B cell (primary cell): ENCODE data around the gene TMPRSS11A. TPM values are rescaled to one million over a fixed set of nuclear protein-coding genes. Genes with fewer than 3 reads are reported as not detected.

Experiments used
- ATAC-seq: fragments of 200-7000 bp; cut with Tn5 transposase; one replicate; pipeline ENCODE4 v1.10.0; 2021; ENCODE audit warnings: low read depth, mild to moderate bottlenecking, moderate number of reproducible peaks, moderate library complexity
- CTCF ChIA-PET: fragments of 350-600 bp; sonication (Branson Sonifier 250); formaldehyde crosslinking; loops from one replicate; lab custom pipeline; 2021; ENCODE audit warnings: antibody characterized with exemption, inconsistent platforms; lab: Charles Lee
- POLR2A ChIA-PET: fragments of 350-600 bp; sonication (Branson Sonifier 250); formaldehyde crosslinking; loops from one replicate; lab custom pipeline; 2021; ENCODE audit warnings: antibody characterized with exemption; lab: Charles Lee
- DNase-seq: peaks from one replicate; pipeline ENCODE4 v3.0.0; 2013
- H2AFZ ChIP-seq: 2 replicates; pipeline ENCODE4 v1.6.1; 2012; ENCODE audit warnings: mild to moderate bottlenecking, low read depth, low read length; ENCODE audit not compliant: insufficient read depth, poor library complexity, severe bottlenecking
- H3K27ac ChIP-seq, 2 donors: 1 replicate in 1 of 2; 2 replicates in 1 of 2; pipeline ENCODE4 v1.5.1; 2012 to 2013; ENCODE audit warnings: low read length in 2 of 2, mild to moderate bottlenecking in 2 of 2, moderate library complexity in 1 of 2
- H3K27me3 ChIP-seq, 4 experiments: fragments of 200-600 bp in 1 of 4; sonication (generic) in 1 of 4; replicated peaks in 1 of 4; 1 replicate in 2 of 4; 2 replicates in 2 of 4; pipeline versions ENCODE4 v1.6.1 to v1.7.0; 2013 to 2016; ENCODE audit warnings: low read length in 3 of 4, mild to moderate bottlenecking in 2 of 4, mixed read lengths in 1 of 4, moderate library complexity in 1 of 4; ENCODE audit not compliant: insufficient read depth in 4 of 4, control insufficient read depth in 3 of 4; ENCODE audit errors: control extremely low read depth in 1 of 4
- H3K36me3 ChIP-seq, 2 experiments: replicated peaks in 1 of 2; 1 replicate in 1 of 2; 2 replicates in 1 of 2; pipeline versions ENCODE4 v1.6.1 to v1.7.1; 2013; ENCODE audit warnings: low read length in 1 of 2; ENCODE audit not compliant: insufficient read depth in 2 of 2, control insufficient read depth in 1 of 2; ENCODE audit errors: control extremely low read depth in 1 of 2, extremely low read depth in 1 of 2
- H3K4me1 ChIP-seq, 2 donors: fragments of 200-600 bp in 1 of 2; sonication (generic) in 1 of 2; 1 replicate in 1 of 2; 2 replicates in 1 of 2; pipeline versions ENCODE4 v1.5.1 to v1.6.1; 2013 to 2017; ENCODE audit warnings: low read length in 2 of 2; ENCODE audit not compliant: control insufficient read depth in 2 of 2, insufficient read depth in 2 of 2
- H3K4me2 ChIP-seq: replicated peaks from 2 replicates; pipeline ENCODE3; 2012; ENCODE audit warnings: mild to moderate bottlenecking, low read depth, low read length; ENCODE audit not compliant: poor library complexity, severe bottlenecking
- H3K4me3 ChIP-seq, 5 experiments: fragments of 200-600 bp in 1 of 5; sonication (generic) in 1 of 5; 1 replicate in 3 of 5; 2 replicates in 2 of 5; pipeline versions ENCODE4 v1.5.1 to v1.7.0; 2011 to 2016; ENCODE audit warnings: low read length in 4 of 5, mild to moderate bottlenecking in 4 of 5, low read depth in 2 of 5, control low read depth in 1 of 5, moderate library complexity in 1 of 5; ENCODE audit not compliant: insufficient read depth in 1 of 5; ENCODE audit errors: control extremely low read depth in 1 of 5, extremely low read depth in 1 of 5
- H3K79me2 ChIP-seq: fragments of 200-600 bp; sonication (generic); one replicate; pipeline ENCODE4 v1.6.0; 2016; ENCODE audit warnings: low read length; ENCODE audit not compliant: control insufficient read depth, insufficient read depth
- H3K9ac ChIP-seq: fragments of 200-600 bp; sonication (generic); 2 replicates; pipeline ENCODE4 v1.6.1; 2017; ENCODE audit warnings: mild to moderate bottlenecking, low read length, moderate library complexity
- H3K9me3 ChIP-seq, 3 donors: one replicate each; pipeline versions ENCODE4 v1.6.1 to v1.7.1; 2013; ENCODE audit warnings: low read length in 2 of 3; ENCODE audit not compliant: control insufficient read depth in 2 of 3, insufficient read depth in 1 of 3; ENCODE audit errors: control extremely low read depth in 1 of 3
- H4K20me1 ChIP-seq: 2 replicates; pipeline ENCODE4 v1.6.0; 2012; ENCODE audit warnings: mild to moderate bottlenecking, low read length; ENCODE audit not compliant: insufficient read depth, control insufficient read depth, poor library complexity, severe bottlenecking
- H3K27ac Mint-ChIP-seq: one replicate; pipeline ENCODE4 v1.8.0; 2021; ENCODE audit warnings: mixed read lengths
- H3K27me3 Mint-ChIP-seq: one replicate; pipeline ENCODE4 v1.8.0; 2021; ENCODE audit warnings: mixed read lengths
- H3K4me1 Mint-ChIP-seq: one replicate; pipeline ENCODE4 v1.8.0; 2021; ENCODE audit warnings: mixed read lengths
- H3K4me3 Mint-ChIP-seq: one replicate; pipeline ENCODE4 v1.8.0; 2021; ENCODE audit warnings: mixed read lengths
- H3K9me3 Mint-ChIP-seq: one replicate; pipeline ENCODE4 v1.8.0; 2022; ENCODE audit warnings: mixed read lengths; ENCODE audit not compliant: insufficient read depth
- CTCF ChIP-seq: fragments of 200-600 bp; IDR thresholded peaks from one replicate; pipeline ENCODE4 v1.8.0; 2022; ENCODE audit warnings: antibody characterized with exemption, mild to moderate bottlenecking
- EZH2 ChIP-seq: IDR thresholded peaks from 2 replicates; pipeline ENCODE4 v1.6.1; 2012; ENCODE audit warnings: borderline replicate concordance, low read depth, mild to moderate bottlenecking, moderate library complexity, low read length; ENCODE audit not compliant: insufficient read depth, poor library complexity, severe bottlenecking
- WGBS: methylation state at CpG from one replicate; pipeline ENCODE4 v1.1.5; 2013; ENCODE audit warnings: missing lambda C conversion rate; ENCODE audit not compliant: insufficient coverage; 5-methylcytosine and 5-hydroxymethylcytosine counted together
- intact Hi-C: fragments of 100-400 bp; cut with micrococcal nuclease; formaldehyde crosslinking; loops from one replicate; pipeline ENCODE4 v1.10.0; 2022
- polyA plus RNA-seq: library from polyadenylated mRNA; depleted of rRNA; stranded (reverse); fragments of >200 nt; gene quantifications from 2 replicates; pipeline ENCODE4 v1.2.3, GENCODE V29; 2012
- total RNA-seq, 2 donors: library from RNA; stranded (reverse); fragments of 120-200 nt in 1 of 2; gene quantifications; 1 replicate in 1 of 2; 2 replicates in 1 of 2; pipeline versions ENCODE4 v1.2.3 to v1.2.4, GENCODE V29; 2013 to 2022

TMPRSS11A gene
- total and polyA plus RNA-seq, 2 donors (not counting 1 experiment from before 2014, with no cell fraction given) = not detected

- no peak overlapping the region for H2AFZ ChIP-seq
- ChIA-PET CTCF (no interaction called here), POLR2A (no interaction called here)
- peaks cover 3% of the 10 kb centered on the region for H3K9me3 Mint-ChIP-seq
- H3K36me3 ChIP-seq = no peaks in the 10 kb centered on the region
- no peaks in the 10 kb centered on the region for H3K4me1 ChIP-seq
- H3K4me3 ChIP-seq = no peak overlapping the region
- no peak overlapping the region for H3K4me3 Mint-ChIP-seq
- peaks cover 0 to 2% (median 0%) of the 10 kb centered on the region in 3 donors for H3K9me3 ChIP-seq
- no peaks in the 10 kb centered on the region for H4K20me1 ChIP-seq
- peaks cover 2% of the 10 kb centered on the region for H3K4me1 Mint-ChIP-seq
- WGBS = 0% methylated on average over 1 of the region's 2 CpGs
- ATAC-seq = no peak
- peaks cover 3% of the 10 kb centered on the region for H3K27me3 Mint-ChIP-seq
- no peak for DNase-seq
- intact Hi-C loops = no loop called here
- H3K4me2 ChIP-seq = no peak overlapping the region
- H3K27me3 ChIP-seq = no peaks in the 10 kb centered on the region
- no peak overlapping the region for H3K9ac ChIP-seq
- no peak overlapping the region for H3K27ac ChIP-seq
- H3K27ac Mint-ChIP-seq = no peak overlapping the region
- H3K79me2 ChIP-seq = no peaks in the 10 kb centered on the region
- TF ChIP-seq CTCF = no peak
- TF ChIP-seq EZH2 = no peak
Observed at GRCh38 chr4:67935888-67936287, 27.4 kb downstream of the TMPRSS11A start.

- intact Hi-C loops = no loop called here
- Mint-ChIP-seq H3K4me3 (no peak overlapping the region), H3K27me3 (peaks cover 6% of the 10 kb centered on the region), H3K4me1 (peaks cover 2% of the 10 kb centered on the region), H3K9me3 (peaks cover 3% of the 10 kb centered on the region), H3K27ac (no peak overlapping the region)
- Histone ChIP-seq H3K4me1 (no peaks in the 10 kb centered on the region), H3K27me3 (no peaks in the 10 kb centered on the region), H2AFZ (no peak overlapping the region), H3K36me3 (no peaks in the 10 kb centered on the region), H3K79me2 (no peaks in the 10 kb centered on the region), H3K9me3 (peaks cover 0 to 2% (median 0%) of the 10 kb centered on the region in 3 donors), H3K27ac (no peak overlapping the region), H3K4me3 (no peak overlapping the region), H4K20me1 (no peaks in the 10 kb centered on the region), H3K4me2 (no peak overlapping the region), H3K9ac (no peak overlapping the region)
- ChIA-PET CTCF (no interaction called here), POLR2A (no interaction called here)
- TF ChIP-seq EZH2 (no peak), CTCF (no peak)
- no peak for DNase-seq
- ATAC-seq = no peak
- WGBS = no CpG with 5 or more reads among the region's 2 CpGs
Observed at GRCh38 chr4:67934628-67935027, 28.7 kb downstream of the TMPRSS11A start.
